ENCODE data around the gene VSIR. TPM values are rescaled to one million over a fixed set of nuclear protein-coding genes. Genes with fewer than 3 reads are reported as not detected.

Gene VSIR
- total RNA-seq, 6 experiments from 2014 or later, result 6.1 to 17.1 (median 10.1) TPM

- WGBS (ENCODE audit: insufficient coverage, low coverage, low lambda C conversion rate, missing lambda C conversion rate), result 82% methylated on average over 5 of the region's 18 CpGs
- no peak for ATAC-seq
- TF ChIP-seq POLR2A (IDR thresholded peaks at IDR 0.05), result no peak
- TF ChIP-seq, protein P1, sequence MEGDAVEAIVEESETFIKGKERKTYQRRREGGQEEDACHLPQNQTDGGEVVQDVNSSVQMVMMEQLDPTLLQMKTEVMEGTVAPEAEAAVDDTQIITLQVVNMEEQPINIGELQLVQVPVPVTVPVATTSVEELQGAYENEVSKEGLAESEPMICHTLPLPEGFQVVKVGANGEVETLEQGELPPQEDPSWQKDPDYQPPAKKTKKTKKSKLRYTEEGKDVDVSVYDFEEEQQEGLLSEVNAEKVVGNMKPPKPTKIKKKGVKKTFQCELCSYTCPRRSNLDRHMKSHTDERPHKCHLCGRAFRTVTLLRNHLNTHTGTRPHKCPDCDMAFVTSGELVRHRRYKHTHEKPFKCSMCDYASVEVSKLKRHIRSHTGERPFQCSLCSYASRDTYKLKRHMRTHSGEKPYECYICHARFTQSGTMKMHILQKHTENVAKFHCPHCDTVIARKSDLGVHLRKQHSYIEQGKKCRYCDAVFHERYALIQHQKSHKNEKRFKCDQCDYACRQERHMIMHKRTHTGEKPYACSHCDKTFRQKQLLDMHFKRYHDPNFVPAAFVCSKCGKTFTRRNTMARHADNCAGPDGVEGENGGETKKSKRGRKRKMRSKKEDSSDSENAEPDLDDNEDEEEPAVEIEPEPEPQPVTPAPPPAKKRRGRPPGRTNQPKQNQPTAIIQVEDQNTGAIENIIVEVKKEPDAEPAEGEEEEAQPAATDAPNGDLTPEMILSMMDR (IDR thresholded peaks at IDR 0.05), result no peak
Observed at GRCh38 chr10:71802715-71803488, 29.6 kb upstream of the VSIR start.

DNA sequence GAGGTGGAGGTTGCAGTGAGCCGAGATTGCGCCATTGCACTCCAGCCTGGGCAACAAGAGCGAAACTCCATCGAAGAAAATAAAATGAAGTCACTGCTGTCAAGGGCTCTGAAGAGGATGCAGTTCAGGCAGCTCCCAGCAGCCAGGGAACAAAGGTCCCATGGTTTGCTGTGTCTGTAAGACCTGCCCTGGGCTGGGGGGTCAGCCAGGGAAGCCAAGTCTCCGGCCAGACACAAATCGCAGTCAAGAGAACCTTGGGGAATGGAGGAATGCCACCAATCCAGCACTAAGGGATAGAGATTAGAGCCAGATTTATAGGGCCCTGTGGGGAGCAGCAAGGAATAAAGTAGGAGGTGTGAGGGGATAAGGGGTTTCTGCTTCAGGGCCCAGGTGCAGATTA is 28.9 kb upstream of the VSIR start:
- Histone ChIP-seq H3K27me3 (no peaks in the 10 kb centered on the region), H3K4me1 (peaks cover 0 to 5% (median 0%) of the 10 kb centered on the region in 4 donors), H3K4me3 (no peak overlapping the region), H3K36me3 (no peaks in the 10 kb centered on the region), H3K9me3 (no peaks in the 10 kb centered on the region), H3K27ac (no peak overlapping the region)
- 93% methylated on average over 3 of the region's 6 CpGs for WGBS (ENCODE audit: insufficient coverage, low coverage, low lambda C conversion rate, missing lambda C conversion rate)
- intact Hi-C loops (cut with DNase I), result no loop called here
- TF ChIP-seq, protein P1 (IDR thresholded peaks at IDR 0.05), result no peak
- no peak for TF ChIP-seq POLR2A (IDR thresholded peaks at IDR 0.05)
- DNase-seq (no peak), ATAC-seq (no peak)

More at GRCh38 chr10:71802715-71803488, 29.6 kb upstream of the VSIR start:
- peaks cover 0 to 5% (median 0%) of the 10 kb centered on the region in 4 donors for H3K4me1 ChIP-seq
- H3K36me3 ChIP-seq, result no peaks in the 10 kb centered on the region
- intact Hi-C loops (cut with DNase I), result no loop called here
- no peaks in the 10 kb centered on the region for H3K9me3 ChIP-seq
- H3K27me3 ChIP-seq, result no peaks in the 10 kb centered on the region
- H3K27ac ChIP-seq, result no peak overlapping the region
- H3K4me3 ChIP-seq, result no peak overlapping the region
- no peak for DNase-seq

GRCh38 chr10:71801361-71801760 is 28.0 kb upstream of the VSIR start:
- TF ChIP-seq, protein P1 (IDR thresholded peaks at IDR 0.05), result no peak
- TF ChIP-seq POLR2A (IDR thresholded peaks at IDR 0.05), result no peak
- no peaks in the 10 kb centered on the region for H3K27me3 ChIP-seq
- no peaks in the 10 kb centered on the region for H3K36me3 ChIP-seq
- ATAC-seq (no peak), DNase-seq (no peak)
- no peak overlapping the region for H3K27ac ChIP-seq
- peaks cover 0 to 5% (median 0%) of the 10 kb centered on the region in 4 donors for H3K4me1 ChIP-seq
- 91% methylated on average over 9 of the region's 9 CpGs for WGBS (ENCODE audit: insufficient coverage, low coverage, low lambda C conversion rate, missing lambda C conversion rate)
- intact Hi-C loops (cut with DNase I), result no loop called here
- H3K9me3 ChIP-seq, result no peaks in the 10 kb centered on the region
- H3K4me3 ChIP-seq, result no peak overlapping the region

- intact Hi-C loops (cut with DNase I), result no loop called here
- peak; percentile 44 to 77 (median 66) for ATAC-seq
- H3K27me3 ChIP-seq, result no peaks in the 10 kb centered on the region
Observed at GRCh38 chr10:71799608-71800453, 26.5 kb upstream of the VSIR start.

More at GRCh38 chr10:71799608-71800453, 26.5 kb upstream of the VSIR start:
- Histone ChIP-seq H3K9me3 (no peaks in the 10 kb centered on the region), H3K36me3 (no peaks in the 10 kb centered on the region), H3K27ac (no peak overlapping the region), H3K4me1 (peaks cover 0 to 5% (median 0%) of the 10 kb centered on the region in 4 donors), H3K4me3 (no peak overlapping the region)
- DNase-seq, result peak in 1 of 3 donors; percentile 75
- no peak for TF ChIP-seq POLR2A (IDR thresholded peaks at IDR 0.05)
- TF ChIP-seq, protein P1 (IDR thresholded peaks at IDR 0.05), result no peak
- WGBS (ENCODE audit: insufficient coverage, low coverage, low lambda C conversion rate, missing lambda C conversion rate), result 0% methylated on average over 1 of the region's 3 CpGs

Data from right lobe of liver (tissue), 6 donors.